GM23248 (cell line): ENCODE data around the gene ANKRD13B. TPM values are rescaled to one million over a fixed set of nuclear protein-coding genes. Genes with fewer than 3 reads are reported as not detected.

Source experiments
- DNase-seq: peaks from one replicate; pipeline ENCODE4 v3.0.0-alpha.2; 2015
- H2AFZ ChIP-seq: fragments of 200-600 bp; sonication (generic); 2 replicates; pipeline ENCODE4 v1.6.1; 2016; ENCODE audit warnings: antibody characterized with exemption
- H3F3A ChIP-seq: fragments of 200-600 bp; sonication (generic); 2 replicates; pipeline ENCODE4 v1.6.1; 2016; ENCODE audit warnings: mild to moderate bottlenecking, antibody characterized with exemption, mixed run types; ENCODE audit not compliant: insufficient read depth
- H3K27ac ChIP-seq: fragments of 200-600 bp; sonication (generic); 2 replicates; pipeline ENCODE4 v1.5.1; 2016; ENCODE audit warnings: mild to moderate bottlenecking
- H3K27me3 ChIP-seq: fragments of 200-600 bp; sonication (generic); replicated peaks from 2 replicates; pipeline ENCODE4 v1.6.1; 2016; ENCODE audit warnings: mild to moderate bottlenecking; ENCODE audit not compliant: insufficient read depth
- H3K36me3 ChIP-seq: fragments of 200-600 bp; sonication (generic); 2 replicates; pipeline ENCODE4 v1.6.1; 2016; ENCODE audit warnings: low read depth, mild to moderate bottlenecking
- H3K4me1 ChIP-seq: fragments of 200-600 bp; sonication (generic); 2 replicates; pipeline ENCODE4 v1.6.1; 2016; ENCODE audit warnings: mild to moderate bottlenecking; ENCODE audit not compliant: insufficient read depth
- H3K4me2 ChIP-seq: fragments of 200-600 bp; sonication (generic); one replicate; pipeline ENCODE4 v1.6.1; 2016; ENCODE audit warnings: mild to moderate bottlenecking; ENCODE audit not compliant: unreplicated experiment
- H3K4me3 ChIP-seq: fragments of 200-600 bp; sonication (generic); 2 replicates; pipeline ENCODE4 v1.5.1; 2016; ENCODE audit warnings: mild to moderate bottlenecking
- H3K79me2 ChIP-seq: fragments of 200-600 bp; sonication (generic); 2 replicates; pipeline ENCODE4 v1.6.1; 2016; ENCODE audit warnings: mild to moderate bottlenecking; ENCODE audit not compliant: insufficient read depth
- H3K9ac ChIP-seq: fragments of 200-600 bp; sonication (generic); 2 replicates; pipeline ENCODE4 v1.6.1; 2016; ENCODE audit warnings: mild to moderate bottlenecking
- H3K9me2 ChIP-seq: fragments of 200-600 bp; sonication (generic); 2 replicates; pipeline ENCODE4 v1.6.1; 2016; ENCODE audit warnings: mixed run types, mild to moderate bottlenecking, moderate library complexity; ENCODE audit not compliant: insufficient read depth
- H3K9me3 ChIP-seq: fragments of 200-600 bp; sonication (generic); one replicate; pipeline ENCODE4 v1.6.1; 2017; ENCODE audit warnings: low read depth
- H4K20me1 ChIP-seq: fragments of 200-600 bp; sonication (generic); 2 replicates; pipeline ENCODE4 v1.6.0; 2016; ENCODE audit not compliant: insufficient read depth
- EZH2 ChIP-seq: fragments of 200-600 bp; sonication (generic); IDR thresholded peaks from 2 replicates; pipeline ENCODE4 v1.6.1; 2018; ENCODE audit warnings: antibody characterized with exemption, mild to moderate bottlenecking; ENCODE audit not compliant: insufficient read depth, poor library complexity, severe bottlenecking
- EZH2phosphoT487 ChIP-seq: fragments of 200-600 bp; sonication (generic); IDR thresholded peaks from 2 replicates; pipeline ENCODE4 v1.6.1; 2018; ENCODE audit warnings: antibody characterized with exemption, moderate library complexity, mild to moderate bottlenecking, low read depth; ENCODE audit not compliant: insufficient read depth
- WGBS, 2 experiments: methylation state at CpG; one replicate each; pipeline ENCODE4 v1.1.6; 2015 to 2017; ENCODE audit warnings: low lambda C conversion rate in 2 of 2, low coverage in 1 of 2; ENCODE audit errors: missing lambda C conversion rate in 2 of 2; 5-methylcytosine and 5-hydroxymethylcytosine counted together
- in situ Hi-C: fragments of 300-500 bp; cut with MboI; formaldehyde crosslinking; loops from 2 replicates; pipeline ENCODE4 v1.15.0; 2020
- polyA plus RNA-seq: library from polyadenylated mRNA; unstranded; fragments of >200 nt; fragmentation: Nextera tagmentation; extraction: Ambion mirVana; gene quantifications from 2 replicates; pipeline ENCODE4 v1.2.1, GENCODE V29; 2016
- total RNA-seq: library from RNA; depleted of rRNA; stranded (reverse); fragments of >200 nt; shearing (Covaris generic); gene quantifications from 2 replicates; pipeline ENCODE4 v1.2.3, GENCODE V29; 2014

The ANKRD13B gene
- total and polyA plus RNA-seq, 2 experiments from 2014 or later, result 1.7 to 9.4 TPM

DNA sequence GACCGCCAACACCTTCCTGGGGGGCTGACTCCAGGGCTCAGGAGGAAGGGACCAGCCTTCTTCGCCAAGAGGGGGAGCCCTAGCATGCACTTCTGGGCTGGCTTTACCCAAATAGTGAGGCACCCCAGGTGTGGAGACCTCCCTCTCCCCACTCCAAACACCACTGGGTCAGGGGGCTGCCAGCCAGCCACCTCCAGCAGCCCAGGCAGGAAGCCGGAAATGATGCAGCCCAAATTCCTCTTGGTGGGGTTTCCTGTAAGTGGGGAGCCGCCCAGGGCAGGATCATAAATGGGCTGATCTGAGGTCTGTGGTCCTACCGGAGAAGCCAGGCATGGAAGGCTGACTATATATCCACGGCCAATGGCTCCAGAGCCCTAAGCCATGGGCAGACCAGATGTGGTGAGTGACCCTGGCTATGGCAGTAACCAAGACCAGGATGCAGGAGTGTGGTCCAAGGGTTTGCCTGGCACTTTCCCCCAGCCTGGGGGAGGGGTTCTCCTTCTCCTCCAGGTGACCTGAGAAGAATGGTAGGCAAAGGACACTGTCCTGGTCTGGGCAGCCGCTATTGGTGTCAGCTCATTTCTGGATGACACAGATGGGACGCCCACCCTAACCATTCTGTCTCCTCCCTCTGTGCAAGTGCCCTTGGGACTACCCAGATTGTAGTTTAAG is 7.7 kb upstream of the ANKRD13B start:
- H3K9me2 ChIP-seq, result no peaks in the 10 kb centered on the region
- DNase-seq, result no peak
- in situ Hi-C loops, result no loop called here
- H3K9ac ChIP-seq, result no peak overlapping the region
- no peaks in the 10 kb centered on the region for H3F3A ChIP-seq
- peaks cover 3% of the 10 kb centered on the region; the same call in 1 of the 2 replicates for H4K20me1 ChIP-seq
- H3K79me2 ChIP-seq, result peaks cover 69% of the 10 kb centered on the region
- no peaks in the 10 kb centered on the region; the same call in 1 of the 2 replicates for H3K36me3 ChIP-seq
- no peak overlapping the region for H3K4me3 ChIP-seq
- WGBS, 2 experiments, result 77 to 78% methylated on average over 8 of the region's 8 CpGs
- H3K27me3 ChIP-seq, result no peaks in the 10 kb centered on the region
- no peaks in the 10 kb centered on the region for H3K9me3 ChIP-seq
- peaks cover 17% of the 10 kb centered on the region for H3K4me1 ChIP-seq
- H3K4me2 ChIP-seq, result no peak overlapping the region
- no peak overlapping the region for H3K27ac ChIP-seq
- H2AFZ ChIP-seq, result no peak overlapping the region
- no peak for TF ChIP-seq EZH2
- no peak for TF ChIP-seq EZH2phosphoT487

DNA sequence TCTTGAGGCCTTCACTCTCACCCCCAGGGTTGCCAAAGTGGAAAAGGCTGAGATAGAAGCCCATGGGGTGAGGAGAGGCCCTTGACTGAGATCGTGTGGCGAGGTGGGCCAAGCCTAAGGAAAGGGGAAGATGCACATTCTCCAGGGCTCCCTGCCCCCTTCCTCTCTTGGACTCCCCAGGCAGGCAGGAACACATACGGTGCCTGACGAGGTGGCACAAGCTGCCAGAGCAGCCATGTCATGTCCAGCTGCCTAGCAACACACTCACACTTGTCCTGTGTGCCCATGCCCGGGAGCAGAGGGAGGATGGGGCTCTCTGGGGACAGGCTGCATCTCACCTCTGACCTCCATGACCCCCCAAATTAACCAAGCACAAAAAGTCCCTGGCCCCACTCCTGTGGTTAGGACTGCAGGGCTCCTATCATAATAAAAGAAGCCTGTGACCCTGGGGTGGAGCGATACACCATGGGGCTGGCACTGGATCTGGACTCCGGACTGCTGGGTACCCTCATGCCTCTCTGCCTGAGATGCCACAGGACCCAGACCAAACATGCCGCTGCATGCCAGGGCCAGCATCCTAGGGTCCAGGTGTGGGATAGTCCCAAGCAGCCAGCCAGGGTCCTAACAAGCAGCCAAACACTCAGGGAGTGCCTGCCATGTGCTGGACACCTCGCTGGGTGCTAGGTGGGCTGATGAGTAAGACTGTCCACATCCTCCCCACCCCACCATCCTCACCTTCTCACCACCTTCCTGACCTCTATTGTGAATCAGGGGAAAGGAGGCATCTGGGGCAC is 6.1 kb upstream of the ANKRD13B start:
- Histone ChIP-seq H3K9ac (peak overlapping the region; percentile 81; the same call in 1 of the 2 replicates), H3K9me3 (no peaks in the 10 kb centered on the region), H3K4me1 (peaks cover 22% of the 10 kb centered on the region), H3K9me2 (no peaks in the 10 kb centered on the region), H3K36me3 (no peaks in the 10 kb centered on the region; the same call in 1 of the 2 replicates), H3K4me2 (no peak overlapping the region), H3K79me2 (peaks cover 69% of the 10 kb centered on the region), H4K20me1 (peaks cover 3% of the 10 kb centered on the region; the same call in 1 of the 2 replicates), H3K27me3 (no peaks in the 10 kb centered on the region), H3K4me3 (no peak overlapping the region), H3K27ac (no peak overlapping the region), H2AFZ (no peak overlapping the region), H3F3A (peaks cover 6% of the 10 kb centered on the region; the same call in 1 of the 2 replicates)
- 85 to 93% methylated on average over 9 of the region's 9 CpGs for WGBS, 2 experiments
- in situ Hi-C loops, result no loop called here
- TF ChIP-seq EZH2phosphoT487, result no peak
- no peak for TF ChIP-seq EZH2
- no peak for DNase-seq

DNA sequence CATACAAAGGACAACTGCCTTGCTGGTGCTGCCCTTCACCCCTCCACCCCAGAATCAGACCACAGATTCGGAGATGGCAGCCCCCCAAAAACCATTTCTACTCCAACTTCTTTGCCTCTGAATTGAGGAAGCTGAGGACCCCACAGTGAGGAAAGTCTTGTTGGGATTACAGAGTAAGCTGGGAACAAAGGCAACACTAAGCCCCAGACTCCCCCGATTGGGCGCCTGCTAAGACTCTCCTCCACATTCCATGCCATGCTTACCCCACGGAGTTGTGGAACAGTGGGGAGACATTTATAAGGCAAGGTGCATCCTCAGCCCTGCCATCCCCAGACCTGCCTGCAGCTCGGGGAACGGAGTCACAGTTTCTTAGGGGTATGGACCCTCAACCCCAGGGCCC is 5.3 kb upstream of the ANKRD13B start:
- peaks cover 29% of the 10 kb centered on the region for H3K4me1 ChIP-seq
- no peaks in the 10 kb centered on the region for H3K9me3 ChIP-seq
- no peak for TF ChIP-seq EZH2phosphoT487
- TF ChIP-seq EZH2, result no peak
- peaks cover 13% of the 10 kb centered on the region; the same call in 1 of the 2 replicates for H3F3A ChIP-seq
- WGBS, 2 experiments, result 73% methylated on average over 6 of the region's 6 CpGs
- peak overlapping the region; percentile 81 for H3K9ac ChIP-seq
- DNase-seq, result no peak
- peaks cover 63% of the 10 kb centered on the region for H3K79me2 ChIP-seq
- H3K27me3 ChIP-seq, result no peaks in the 10 kb centered on the region
- H3K4me2 ChIP-seq, result peak overlapping the region; percentile 95
- peak overlapping the region; percentile 56 for H3K27ac ChIP-seq
- H3K4me3 ChIP-seq, result peak overlapping the region; percentile 94
- in situ Hi-C loops, result no loop called here
- H4K20me1 ChIP-seq, result peaks cover 3% of the 10 kb centered on the region; the same call in 1 of the 2 replicates
- H3K9me2 ChIP-seq, result no peaks in the 10 kb centered on the region
- no peaks in the 10 kb centered on the region for H3K36me3 ChIP-seq
- no peak overlapping the region for H2AFZ ChIP-seq

DNA sequence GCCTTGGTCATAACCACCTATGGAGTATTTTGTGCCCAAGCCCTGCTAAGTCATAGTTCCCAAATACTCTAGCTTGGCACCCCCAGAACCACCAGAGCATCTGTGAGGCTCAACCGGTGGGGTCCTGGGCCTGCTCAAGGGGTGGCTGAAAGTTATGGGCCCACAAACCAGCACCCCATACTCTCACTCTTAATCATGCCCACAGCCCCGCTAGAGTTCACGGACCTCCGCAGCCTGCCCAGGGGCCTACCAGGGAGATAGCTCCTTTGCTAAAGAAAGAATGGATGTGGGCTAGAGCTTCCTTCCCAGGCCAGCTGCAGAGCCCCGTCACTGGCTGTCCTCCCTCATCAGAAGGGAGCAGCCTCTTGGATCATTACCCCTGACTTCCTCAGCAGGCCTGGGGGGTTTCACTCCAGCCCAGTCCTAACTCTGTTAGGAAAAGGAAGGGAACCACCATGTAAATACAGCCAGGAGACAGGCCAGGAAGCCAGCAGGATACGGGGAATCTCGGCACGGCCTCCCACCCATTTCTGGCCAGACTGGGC is 4.8 kb upstream of the ANKRD13B start:
- in situ Hi-C loops, result no loop called here
- H3K9ac ChIP-seq, result peak overlapping the region; percentile 81
- peak; percentile 47 for DNase-seq
- peaks cover 30% of the 10 kb centered on the region for H3K4me1 ChIP-seq
- H3K9me3 ChIP-seq, result no peaks in the 10 kb centered on the region
- H3K4me3 ChIP-seq, result peak overlapping the region; percentile 94
- TF ChIP-seq EZH2 (no peak), EZH2phosphoT487 (no peak)
- peak overlapping the region; percentile 56 for H3K27ac ChIP-seq
- peak overlapping the region; percentile 54 for H2AFZ ChIP-seq
- H3K79me2 ChIP-seq, result peaks cover 58% of the 10 kb centered on the region
- H4K20me1 ChIP-seq, result peaks cover 3% of the 10 kb centered on the region; the same call in 1 of the 2 replicates
- peaks cover 15% of the 10 kb centered on the region; the same call in 1 of the 2 replicates for H3F3A ChIP-seq
- 8 to 12% methylated on average over 8 of the region's 8 CpGs for WGBS, 2 experiments
- H3K36me3 ChIP-seq, result no peaks in the 10 kb centered on the region
- H3K9me2 ChIP-seq, result no peaks in the 10 kb centered on the region
- H3K4me2 ChIP-seq, result peak overlapping the region; percentile 95
- H3K27me3 ChIP-seq, result no peaks in the 10 kb centered on the region
